HCT116 (cell line): ENCODE data around the gene COL15A1.

Experiments used
- POLR2A ChIP-seq: IDR thresholded peaks from 2 replicates; pipeline ENCODE4 v1.7.0; 2011; ENCODE audit warnings: borderline replicate concordance; ENCODE audit not compliant: insufficient read depth, insufficient read length; ENCODE audit errors: extremely low read depth
- SP1 ChIP-seq: IDR thresholded peaks from 2 replicates; pipeline ENCODE4 v1.6.1; 2012; ENCODE audit warnings: low read depth
- SRF ChIP-seq: IDR thresholded peaks from 2 replicates; pipeline ENCODE4 v1.6.1; 2012; ENCODE audit warnings: low read depth
- TF ChIP-seq, protein P1 (sequence below), 3 experiments: fragments of 200-600 bp in 1 of 3; sonication (generic) in 1 of 3; IDR thresholded peaks in 2 of 3; conservative IDR thresholded peaks in 1 of 3; 2 replicates each; pipeline ENCODE4 v1.5.1; 2012 to 2017; ENCODE audit warnings: low read depth in 2 of 3, low read length in 2 of 3, antibody characterized with exemption in 1 of 3, borderline replicate concordance in 1 of 3, control low read depth in 1 of 3, mild to moderate bottlenecking in 1 of 3, mixed read lengths in 1 of 3, mixed run types in 1 of 3, moderate library complexity in 1 of 3; ENCODE audit not compliant: insufficient read depth in 1 of 3

DNA sequence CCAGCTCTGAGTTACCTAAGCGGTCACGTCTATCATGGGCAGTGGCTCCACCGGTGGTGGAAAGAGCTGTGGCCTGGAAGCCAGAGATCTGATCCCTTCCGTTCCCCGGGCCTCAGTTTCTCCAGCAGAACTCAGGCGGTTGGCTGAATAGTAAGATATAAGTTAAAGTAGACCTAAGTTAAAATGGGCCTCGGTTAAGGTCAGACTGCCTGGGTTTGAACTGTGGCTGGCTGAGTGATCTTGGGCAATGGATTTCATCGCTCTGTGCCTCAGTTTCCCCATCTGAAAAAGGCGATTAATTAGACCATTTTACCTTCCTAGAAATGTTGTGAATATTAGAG is 997 bp downstream of the COL15A1 start:
- TF ChIP-seq POLR2A, result no peak
- TF ChIP-seq SP1, result no peak
- TF ChIP-seq, protein P1, sequence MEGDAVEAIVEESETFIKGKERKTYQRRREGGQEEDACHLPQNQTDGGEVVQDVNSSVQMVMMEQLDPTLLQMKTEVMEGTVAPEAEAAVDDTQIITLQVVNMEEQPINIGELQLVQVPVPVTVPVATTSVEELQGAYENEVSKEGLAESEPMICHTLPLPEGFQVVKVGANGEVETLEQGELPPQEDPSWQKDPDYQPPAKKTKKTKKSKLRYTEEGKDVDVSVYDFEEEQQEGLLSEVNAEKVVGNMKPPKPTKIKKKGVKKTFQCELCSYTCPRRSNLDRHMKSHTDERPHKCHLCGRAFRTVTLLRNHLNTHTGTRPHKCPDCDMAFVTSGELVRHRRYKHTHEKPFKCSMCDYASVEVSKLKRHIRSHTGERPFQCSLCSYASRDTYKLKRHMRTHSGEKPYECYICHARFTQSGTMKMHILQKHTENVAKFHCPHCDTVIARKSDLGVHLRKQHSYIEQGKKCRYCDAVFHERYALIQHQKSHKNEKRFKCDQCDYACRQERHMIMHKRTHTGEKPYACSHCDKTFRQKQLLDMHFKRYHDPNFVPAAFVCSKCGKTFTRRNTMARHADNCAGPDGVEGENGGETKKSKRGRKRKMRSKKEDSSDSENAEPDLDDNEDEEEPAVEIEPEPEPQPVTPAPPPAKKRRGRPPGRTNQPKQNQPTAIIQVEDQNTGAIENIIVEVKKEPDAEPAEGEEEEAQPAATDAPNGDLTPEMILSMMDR (IDR thresholded peaks at IDR 0.05 in 2 of 3, conservative IDR thresholded peaks at IDR 0.05 in 1 of 3; ENCODE audit: borderline replicate concordance in 1 of 3, insufficient read depth in 1 of 3, low read depth in 2 of 3, low read length in 2 of 3), result no peak
- TF ChIP-seq SRF, result no peak
